Activated CD8-positive, alpha-beta memory T cell treated with anti-CD3 and anti-CD28 coated beads, Interleukin-2, amount 50 U/mL, for 24 hours (primary cell): ENCODE measurements around the gene GPX6.
"Not testable (repeated sequence)": the region's sequence is repeated elsewhere in the genome, so short reads cannot be mapped to it uniquely, and the experiment has no call there.

Experiments
- DNase-seq: peaks from one replicate; pipeline ENCODE4 v3.0.0-alpha.2; 2020; ENCODE audit errors: extremely low read depth

The GPX6 gene

GRCh38 chr6:28515676-28516075, at the start of gene GPX6:
Gene GPX6 (minus strand): TSS chr6:28515793. CDS start chr6:28515743, 50 bp downstream.
- no peak for DNase-seq

GRCh38 chr6:28563430-28564095, 48.0 kb upstream of the GPX6 start:
- no peak for DNase-seq

GRCh38 chr6:28558629-28559028, 43.0 kb upstream of the GPX6 start:
- no peak for DNase-seq

GRCh38 chr6:28555136-28555535, 39.5 kb upstream of the GPX6 start:
- DNase-seq: no peak

- no peak for DNase-seq
Measured at GRCh38 chr6:28553986-28554881, 38.6 kb upstream of the GPX6 start.

- DNase-seq: no peak
Measured at GRCh38 chr6:28553384-28553985, 37.9 kb upstream of the GPX6 start.

GRCh38 chr6:28551891-28552666, 36.5 kb upstream of the GPX6 start:
- no peak for DNase-seq

- DNase-seq: not testable (repeated sequence)
Measured at GRCh38 chr6:28547003-28547402, 31.4 kb upstream of the GPX6 start.

- no peak for DNase-seq
Measured at GRCh38 chr6:28545955-28546354, 30.4 kb upstream of the GPX6 start.

GRCh38 chr6:28543651-28544610, 28.3 kb upstream of the GPX6 start:
- no peak for DNase-seq

- no peak for DNase-seq
Measured at GRCh38 chr6:28542440-28543296, 27.1 kb upstream of the GPX6 start.

- no peak for DNase-seq
Measured at GRCh38 chr6:28541996-28542395, 26.4 kb upstream of the GPX6 start.

GRCh38 chr6:28537509-28538140, 22.0 kb upstream of the GPX6 start:
- no peak for DNase-seq

GRCh38 chr6:28537065-28537464, 21.5 kb upstream of the GPX6 start:
- DNase-seq: no peak

- no peak for DNase-seq
Measured at GRCh38 chr6:28534875-28535274, 19.3 kb upstream of the GPX6 start.

GRCh38 chr6:28534306-28534705, 18.7 kb upstream of the GPX6 start:
- no peak for DNase-seq

- DNase-seq: no peak
Measured at GRCh38 chr6:28531479-28532128, 16.0 kb upstream of the GPX6 start.

GRCh38 chr6:28530777-28531176, 15.2 kb upstream of the GPX6 start:
- no peak for DNase-seq
